Endodermal cell (in vitro differentiated cells): Measurements from ENCODE around the gene TEC. TPM values are rescaled to one million over a fixed set of nuclear protein-coding genes. Genes with fewer than 3 reads are reported as not detected.
"Not testable (repeated sequence)": the region's sequence is repeated elsewhere in the genome, so short reads cannot be mapped to it uniquely, and the experiment has no call there.

Source experiments
- DNase-seq: peaks from one replicate; pipeline ENCODE4 v3.0.0-alpha.2; 2017
- H3K27ac ChIP-seq: 2 replicates; pipeline ENCODE4 v1.5.1; 2013; ENCODE audit warnings: mild to moderate bottlenecking, low read depth, low read length, moderate library complexity
- H3K27me3 ChIP-seq: 2 replicates; pipeline ENCODE4 v1.6.1; 2013; ENCODE audit warnings: mild to moderate bottlenecking, low read length, moderate library complexity; ENCODE audit not compliant: insufficient read depth, control insufficient read depth, poor library complexity, severe bottlenecking
- H3K36me3 ChIP-seq: 2 replicates; pipeline ENCODE4 v1.7.0; 2013; ENCODE audit warnings: mild to moderate bottlenecking, low read length, moderate library complexity; ENCODE audit not compliant: control insufficient read depth, insufficient read depth
- H3K4me1 ChIP-seq: one replicate; pipeline ENCODE4 v1.7.0; 2013; ENCODE audit warnings: low read length; ENCODE audit not compliant: control insufficient read depth, insufficient read depth
- H3K4me3 ChIP-seq: 2 replicates; pipeline ENCODE4 v1.5.1; 2013; ENCODE audit warnings: mild to moderate bottlenecking, low read length, moderate library complexity
- H3K9ac ChIP-seq: 2 replicates; pipeline ENCODE4 v1.6.1; 2013; ENCODE audit warnings: mild to moderate bottlenecking, low read length, moderate library complexity; ENCODE audit not compliant: poor library complexity, severe bottlenecking; ENCODE audit errors: extremely low read depth
- H3K9me3 ChIP-seq: 2 replicates; pipeline ENCODE4 v1.6.1; 2013; ENCODE audit warnings: mild to moderate bottlenecking, low read length, moderate library complexity; ENCODE audit not compliant: control insufficient read depth
- H3K27ac Mint-ChIP-seq: 2 replicates; pipeline ENCODE4 v1.8.0; 2020; ENCODE audit warnings: mixed read lengths
- H3K27me3 Mint-ChIP-seq: 2 replicates; pipeline ENCODE4 v1.8.0; 2021; ENCODE audit warnings: mild to moderate bottlenecking, mixed read lengths; ENCODE audit not compliant: insufficient read depth
- H3K36me3 Mint-ChIP-seq: 2 replicates; pipeline ENCODE4 v1.8.0; 2020; ENCODE audit warnings: low read depth, mixed read lengths
- H3K4me1 Mint-ChIP-seq: 2 replicates; pipeline ENCODE4 v1.8.0; 2020; ENCODE audit warnings: mixed read lengths
- H3K4me3 Mint-ChIP-seq: 2 replicates; pipeline ENCODE4 v1.8.0; 2020; ENCODE audit warnings: mild to moderate bottlenecking, moderate library complexity, mixed read lengths
- H3K9me3 Mint-ChIP-seq: 2 replicates; pipeline ENCODE4 v1.8.0; 2020; ENCODE audit warnings: mild to moderate bottlenecking, mixed read lengths
- CTCF ChIP-seq: fragments of 200-600 bp; sonication (generic); conservative IDR thresholded peaks from 2 replicates; pipeline ENCODE4 v1.5.0; 2021; ENCODE audit warnings: antibody characterized with exemption, mild to moderate bottlenecking
- WGBS, 2 experiments: methylation state at CpG; one replicate each; pipeline versions ENCODE4 v1.1.5 to v1.1.7; 2013; ENCODE audit warnings: missing lambda C conversion rate in 2 of 2, mixed read lengths in 1 of 2; ENCODE audit not compliant: insufficient coverage in 1 of 2, insufficient read length in 1 of 2; 5-methylcytosine and 5-hydroxymethylcytosine counted together
- total RNA-seq, 2 donors: library from RNA; stranded (reverse); fragmentation: NEBNext Ultra II Directional in 1 of 2; extraction: Animal tissue kit (Norgen Biotek cat#: 25700) in 1 of 2; gene quantifications; 2 replicates in 1 of 2; 3 replicates in 1 of 2; pipeline ENCODE4 v1.2.1, GENCODE V29; 2021

The TEC gene
- total RNA-seq, 2 donors from 2014 or later, result 3.8 to 5.4 TPM

GRCh38 chr4:48297256-48297846, 27.7 kb upstream of the TEC start:
- Histone ChIP-seq H3K27me3 (no peaks in the 10 kb centered on the region), H3K9me3 (no peaks in the 10 kb centered on the region), H3K27ac (no peak overlapping the region), H3K9ac (no peak overlapping the region), H3K36me3 (no peaks in the 10 kb centered on the region), H3K4me1 (no peaks in the 10 kb centered on the region), H3K4me3 (no peak overlapping the region)
- no peaks in the 10 kb centered on the region for H3K4me1 Mint-ChIP-seq
- H3K27ac Mint-ChIP-seq, result no peak overlapping the region
- DNase-seq, result no peak
- H3K4me3 Mint-ChIP-seq, result no peak overlapping the region
- 90 to 100% methylated on average over 2 of the region's 2 CpGs for WGBS, 2 experiments
- no peaks in the 10 kb centered on the region for H3K27me3 Mint-ChIP-seq
- H3K36me3 Mint-ChIP-seq, result no peaks in the 10 kb centered on the region
- H3K9me3 Mint-ChIP-seq, result peaks cover 12% of the 10 kb centered on the region
- TF ChIP-seq CTCF, result no peak

DNA sequence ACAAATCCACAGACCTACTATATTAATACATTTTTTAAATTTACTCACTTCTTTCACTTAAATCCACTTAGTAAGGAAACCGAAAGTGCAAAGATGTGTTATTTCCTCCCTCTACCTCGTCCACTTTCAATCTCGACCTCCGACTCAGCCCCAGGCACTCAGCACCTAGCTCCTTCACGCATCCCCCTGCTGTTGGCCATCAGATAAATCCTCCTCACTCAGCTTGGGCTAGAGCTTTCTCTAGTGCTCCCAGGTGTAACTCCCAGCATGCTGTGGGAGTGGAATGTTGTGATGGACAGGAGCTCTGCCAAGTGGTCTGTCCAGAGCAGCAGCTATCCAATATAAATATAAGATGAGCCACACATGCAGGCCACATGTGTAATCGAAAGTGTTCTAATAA, 26.7 kb upstream of the TEC start:
- no peak for TF ChIP-seq CTCF
- Histone ChIP-seq H3K9ac (no peak overlapping the region), H3K9me3 (no peaks in the 10 kb centered on the region), H3K4me3 (no peak overlapping the region), H3K27ac (no peak overlapping the region), H3K27me3 (no peaks in the 10 kb centered on the region), H3K36me3 (no peaks in the 10 kb centered on the region), H3K4me1 (no peaks in the 10 kb centered on the region)
- peak; percentile 60 for DNase-seq
- Mint-ChIP-seq H3K4me1 (no peaks in the 10 kb centered on the region), H3K4me3 (no peak overlapping the region), H3K36me3 (no peaks in the 10 kb centered on the region), H3K9me3 (peaks cover 20% of the 10 kb centered on the region), H3K27me3 (no peaks in the 10 kb centered on the region), H3K27ac (no peak overlapping the region)
- 87 to 90% methylated on average over 4 to 5 of the region's 6 CpGs for WGBS, 2 experiments

DNA sequence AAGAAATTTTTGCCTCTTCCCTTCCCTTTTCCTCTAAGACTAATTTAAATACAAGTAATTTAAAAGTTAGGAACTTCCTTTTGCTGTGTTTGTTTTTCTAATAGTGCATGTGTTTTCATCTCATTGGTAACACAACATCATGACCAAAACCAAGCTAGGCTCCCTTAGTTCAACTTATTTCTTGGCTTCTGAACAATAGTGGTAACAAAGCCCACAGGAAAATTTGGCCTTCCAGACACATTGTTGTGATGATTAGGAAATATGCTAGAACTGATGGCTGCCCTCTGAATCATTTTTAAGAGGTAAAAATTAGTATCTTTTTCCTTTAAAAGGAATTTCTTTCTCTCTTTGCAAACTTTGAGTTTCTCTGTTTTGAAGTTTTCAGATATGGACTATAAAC, 25.5 kb upstream of the TEC start:
- Histone ChIP-seq H3K27me3 (no peaks in the 10 kb centered on the region), H3K27ac (no peak overlapping the region), H3K36me3 (no peaks in the 10 kb centered on the region), H3K9me3 (no peaks in the 10 kb centered on the region), H3K4me3 (no peak overlapping the region), H3K9ac (no peak overlapping the region), H3K4me1 (no peaks in the 10 kb centered on the region)
- Mint-ChIP-seq H3K27me3 (no peaks in the 10 kb centered on the region), H3K9me3 (peaks cover 28% of the 10 kb centered on the region), H3K4me1 (no peaks in the 10 kb centered on the region), H3K4me3 (no peak overlapping the region), H3K27ac (no peak overlapping the region), H3K36me3 (no peaks in the 10 kb centered on the region)
- no peak for DNase-seq
- TF ChIP-seq CTCF, result no peak

- H3K4me1 Mint-ChIP-seq, H3K27ac ChIP-seq, H3K27me3 Mint-ChIP-seq, H3K36me3 Mint-ChIP-seq, H3K4me3 Mint-ChIP-seq, DNase-seq, H3K27ac Mint-ChIP-seq, H3K4me3 ChIP-seq, H3K9me3 ChIP-seq, H3K4me1 ChIP-seq, H3K27me3 ChIP-seq, H3K36me3 ChIP-seq, H3K9ac ChIP-seq: not testable (repeated sequence)
- WGBS, 2 experiments, result 91 to 100% methylated on average over 1 to 32 of the region's 40 CpGs
- peaks cover 38% of the 10 kb centered on the region for H3K9me3 Mint-ChIP-seq
These were observed 22.7 kb upstream of the TEC start for GRCh38 chr4:48292218-48292790.
